Measurements from ENCODE around the gene SMTN. TPM values are rescaled to one million over a fixed set of nuclear protein-coding genes. Genes with fewer than 3 reads are reported as not detected.

Gene SMTN
- total RNA-seq, result 4.5 TPM
- polyA plus RNA-seq, result 26.3 TPM
- long read RNA-seq, donor 1, result 0 reads
- long read RNA-seq, donor 2, transcript SMTN-201 (21 exons, 3,295 nt), result major isoform, 7 of 7 reads
- long read RNA-seq, donor 2, partial matches to known transcripts, result 0 of 7 reads
- long read RNA-seq, donor 2, other reads (novel, unspliced or antisense), result 0 of 7 reads
- long read RNA-seq, donor 3, partial matches to known transcripts, result 0 of 1 reads
- long read RNA-seq, donor 3, other reads (novel, unspliced or antisense), result 0 of 1 reads
- long read RNA-seq, donor 4, partial matches to known transcripts, result 0 of 1 reads
- long read RNA-seq, donor 4, other reads (novel, unspliced or antisense), result 0 of 1 reads
- long read RNA-seq, donor 5, partial matches to known transcripts, result 0 of 2 reads
- long read RNA-seq, donor 5, other reads (novel, unspliced or antisense), result 0 of 2 reads
- long read RNA-seq, donor 6, result 0 reads
- long read RNA-seq, donor 7, result 0 reads
- long read RNA-seq, donor 8, partial matches to known transcripts, result 0 of 1 reads
- long read RNA-seq, donor 8, other reads (novel, unspliced or antisense), result 0 of 1 reads
- long read RNA-seq, donor 9, result 0 reads
- long read RNA-seq, donor 10, partial matches to known transcripts, result 0 of 1 reads
- long read RNA-seq, donor 10, other reads (novel, unspliced or antisense), result 0 of 1 reads

DNA sequence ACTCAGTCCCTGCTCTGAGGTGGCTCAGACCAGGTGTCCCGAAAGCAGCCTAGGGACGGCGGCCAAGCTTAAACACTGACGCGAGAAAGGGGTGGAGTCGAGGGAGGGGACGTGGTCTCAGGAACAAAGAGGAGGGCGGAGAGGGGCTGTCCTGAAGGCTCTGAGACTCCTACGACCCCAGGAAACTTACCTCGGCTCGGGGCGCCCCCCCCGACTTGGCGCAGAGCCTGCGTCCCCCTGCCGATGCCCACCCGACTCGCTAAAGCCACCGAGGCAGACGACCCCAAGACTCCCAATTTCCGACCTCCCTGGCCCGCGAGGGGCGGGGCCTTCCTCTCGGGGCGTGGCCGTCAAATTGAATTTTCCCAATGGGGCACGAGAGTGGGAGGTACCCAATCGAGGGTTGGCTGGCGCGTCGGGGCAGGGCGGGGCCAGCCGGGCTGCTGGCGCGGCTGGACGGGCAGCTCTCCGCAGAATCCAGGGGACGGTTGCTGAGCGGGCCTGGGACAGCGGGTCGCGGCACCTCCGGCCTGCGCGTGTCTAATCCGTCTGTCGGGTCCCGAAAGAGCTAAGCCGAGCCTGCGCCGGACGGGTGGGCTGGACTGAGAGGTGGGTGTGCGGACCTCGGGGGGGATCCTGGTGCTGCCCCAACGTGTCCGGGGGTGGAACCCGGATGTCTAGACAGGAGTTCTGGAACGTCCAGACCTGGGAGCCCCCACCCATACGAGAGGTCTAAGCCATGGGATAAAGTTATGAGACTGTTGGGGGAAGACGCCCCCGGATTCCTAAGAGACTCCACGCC is at the start of gene SMTN:
Gene SMTN, plus strand, starts transcription at position 471 of the 802 bp plus-strand sequence. CDS start 1,941 bp downstream, outside the sequence.
- H3K27ac ChIP-seq (ENCODE audit: low read depth in 1 of 2, low read length in 1 of 2), result peak within 1 kb of the TSS; percentile 36 to 55
- no peaks in the 10 kb centered on the region for H3K36me3 ChIP-seq (ENCODE audit: control insufficient read depth in 2 of 2, insufficient read depth in 2 of 2, low read length in 1 of 2)
- under 1% methylated on average over 63 of the region's 63 CpGs for WGBS
- H3K27me3 ChIP-seq (ENCODE audit: control insufficient read depth in 2 of 2, insufficient read depth in 1 of 2, low read length in 1 of 2), result no peaks in the 10 kb centered on the region
- H3K4me1 ChIP-seq (ENCODE audit: control insufficient read depth in 2 of 2, insufficient read depth in 2 of 2, low read length in 2 of 2), result peaks cover 18 to 46% of the 10 kb centered on the region in 2 donors
- peak within 1 kb of the TSS; percentile 71 to 74 for H3K4me3 ChIP-seq (ENCODE audit: low read length in 2 of 2)
- no peaks in the 10 kb centered on the region for H3K9me3 ChIP-seq (ENCODE audit: control insufficient read depth in 2 of 2, insufficient read depth in 1 of 2, low read length in 1 of 2)
- peak; percentile 81 to 97 (median 87) for DNase-seq (ENCODE audit: low read depth in 6 of 9, low spot score in 9 of 9)

DNA sequence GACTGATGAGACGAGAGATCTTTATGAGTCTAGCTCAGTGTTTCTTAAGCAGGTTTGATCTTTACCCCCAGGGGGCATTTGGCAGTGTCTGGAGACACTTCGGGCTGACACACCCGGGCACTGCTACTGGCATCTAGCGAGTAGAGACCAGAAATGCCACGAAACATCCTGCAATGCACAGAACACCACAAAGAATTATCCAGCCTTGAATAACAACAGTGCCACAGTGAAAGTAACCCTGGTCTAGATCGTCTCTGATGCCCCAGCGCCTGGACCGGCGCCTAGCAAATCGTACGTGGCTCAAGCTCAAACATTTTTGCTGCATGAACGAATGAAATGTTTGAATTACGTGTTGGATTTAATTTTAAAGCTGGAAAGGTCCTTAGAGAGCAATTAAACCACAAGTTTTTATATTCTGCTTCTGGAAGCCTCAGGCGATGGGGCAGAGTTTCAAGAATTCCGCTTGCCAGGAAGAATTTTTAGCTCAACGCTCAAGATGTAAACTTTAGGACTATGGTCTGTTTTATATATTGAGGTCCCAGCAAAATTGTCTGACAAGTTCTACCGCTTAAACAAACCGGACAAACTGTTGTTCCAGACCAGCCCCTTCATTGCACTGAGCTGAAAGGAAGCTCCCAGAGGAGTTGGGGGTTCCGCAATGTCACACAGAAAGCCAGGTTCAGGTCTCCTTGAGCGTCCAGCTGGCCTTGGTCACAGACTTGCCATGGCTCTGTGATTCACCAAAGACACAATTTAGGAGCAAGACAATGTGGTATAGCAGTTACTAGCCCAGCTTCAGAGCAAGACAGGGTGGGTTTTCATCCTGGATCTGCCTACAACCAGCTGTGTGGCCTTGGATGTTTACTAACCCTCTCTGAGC is 44.2 kb upstream of the SMTN start:
- Histone ChIP-seq H3K4me3 (ENCODE audit: low read length in 2 of 2) (no peak overlapping the region), H3K9me3 (ENCODE audit: control insufficient read depth in 2 of 2, insufficient read depth in 1 of 2, low read length in 1 of 2) (no peaks in the 10 kb centered on the region), H3K27me3 (ENCODE audit: control insufficient read depth in 2 of 2, insufficient read depth in 1 of 2, low read length in 1 of 2) (no peaks in the 10 kb centered on the region), H3K36me3 (ENCODE audit: control insufficient read depth in 2 of 2, insufficient read depth in 2 of 2, low read length in 1 of 2) (no peaks in the 10 kb centered on the region), H3K27ac (ENCODE audit: low read depth in 1 of 2, low read length in 1 of 2) (no peak overlapping the region), H3K4me1 (ENCODE audit: control insufficient read depth in 2 of 2, insufficient read depth in 2 of 2, low read length in 2 of 2) (no peaks in the 10 kb centered on the region)
- 91% methylated on average over 20 of the region's 20 CpGs for WGBS
- no peak for DNase-seq (ENCODE audit: low read depth in 6 of 9, low spot score in 9 of 9)

DNA sequence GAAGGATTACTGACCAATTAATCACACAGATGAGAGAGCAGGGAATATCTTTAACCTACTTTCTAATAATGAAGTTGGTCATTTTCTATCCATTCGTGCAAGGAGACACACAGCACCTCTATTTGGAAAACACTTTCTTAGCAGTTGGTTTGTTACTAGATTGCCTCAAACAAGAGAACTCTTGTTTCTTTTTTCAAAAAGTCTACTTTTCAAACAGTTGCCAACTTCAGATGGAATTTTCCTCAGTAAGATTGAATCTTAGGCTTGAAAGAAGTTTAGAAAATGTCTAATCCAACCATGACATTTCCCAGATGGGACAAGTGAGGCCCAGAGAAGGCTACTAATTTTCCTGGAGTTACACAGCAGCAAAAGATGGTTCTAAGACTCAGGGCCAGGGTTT is 42.4 kb upstream of the SMTN start:
- DNase-seq (ENCODE audit: low read depth in 6 of 9, low spot score in 9 of 9), result no peak
- no peak overlapping the region for H3K27ac ChIP-seq (ENCODE audit: low read depth in 1 of 2, low read length in 1 of 2)
- no peaks in the 10 kb centered on the region for H3K27me3 ChIP-seq (ENCODE audit: control insufficient read depth in 2 of 2, insufficient read depth in 1 of 2, low read length in 1 of 2)
- 100% methylated on average over 1 of the region's 1 CpG for WGBS
- H3K9me3 ChIP-seq (ENCODE audit: control insufficient read depth in 2 of 2, insufficient read depth in 1 of 2, low read length in 1 of 2), result no peaks in the 10 kb centered on the region
- H3K4me1 ChIP-seq (ENCODE audit: control insufficient read depth in 2 of 2, insufficient read depth in 2 of 2, low read length in 2 of 2), result no peaks in the 10 kb centered on the region
- H3K36me3 ChIP-seq (ENCODE audit: control insufficient read depth in 2 of 2, insufficient read depth in 2 of 2, low read length in 1 of 2), result no peaks in the 10 kb centered on the region
- no peak overlapping the region for H3K4me3 ChIP-seq (ENCODE audit: low read length in 2 of 2)

DNA sequence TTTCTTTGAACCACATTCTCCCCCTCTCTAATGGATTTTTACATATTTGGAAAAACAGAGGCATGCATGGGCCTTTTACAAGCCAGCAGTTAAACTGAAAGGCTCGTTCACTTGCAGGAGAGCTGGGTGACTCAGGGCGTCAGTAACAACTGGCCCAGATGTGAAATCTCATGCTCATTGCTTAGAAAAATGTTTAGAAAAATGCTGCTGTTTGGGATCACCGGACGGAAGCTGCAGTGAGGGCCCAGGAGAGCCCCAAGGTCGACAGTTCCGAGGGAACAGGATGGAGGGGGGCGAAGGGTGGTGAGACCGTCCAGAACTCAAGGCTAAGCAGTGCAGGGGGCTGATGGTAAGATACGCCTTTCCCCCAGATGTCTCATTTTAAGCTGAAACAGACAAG is 41.7 kb upstream of the SMTN start:
- Histone ChIP-seq H3K27ac (ENCODE audit: low read depth in 1 of 2, low read length in 1 of 2) (no peak overlapping the region), H3K9me3 (ENCODE audit: control insufficient read depth in 2 of 2, insufficient read depth in 1 of 2, low read length in 1 of 2) (no peaks in the 10 kb centered on the region), H3K36me3 (ENCODE audit: control insufficient read depth in 2 of 2, insufficient read depth in 2 of 2, low read length in 1 of 2) (no peaks in the 10 kb centered on the region), H3K4me3 (ENCODE audit: low read length in 2 of 2) (no peak overlapping the region), H3K27me3 (ENCODE audit: control insufficient read depth in 2 of 2, insufficient read depth in 1 of 2, low read length in 1 of 2) (no peaks in the 10 kb centered on the region), H3K4me1 (ENCODE audit: control insufficient read depth in 2 of 2, insufficient read depth in 2 of 2, low read length in 2 of 2) (no peaks in the 10 kb centered on the region)
- DNase-seq (ENCODE audit: low read depth in 6 of 9, low spot score in 9 of 9), result no peak
- WGBS, result 77% methylated on average over 9 of the region's 9 CpGs

DNA sequence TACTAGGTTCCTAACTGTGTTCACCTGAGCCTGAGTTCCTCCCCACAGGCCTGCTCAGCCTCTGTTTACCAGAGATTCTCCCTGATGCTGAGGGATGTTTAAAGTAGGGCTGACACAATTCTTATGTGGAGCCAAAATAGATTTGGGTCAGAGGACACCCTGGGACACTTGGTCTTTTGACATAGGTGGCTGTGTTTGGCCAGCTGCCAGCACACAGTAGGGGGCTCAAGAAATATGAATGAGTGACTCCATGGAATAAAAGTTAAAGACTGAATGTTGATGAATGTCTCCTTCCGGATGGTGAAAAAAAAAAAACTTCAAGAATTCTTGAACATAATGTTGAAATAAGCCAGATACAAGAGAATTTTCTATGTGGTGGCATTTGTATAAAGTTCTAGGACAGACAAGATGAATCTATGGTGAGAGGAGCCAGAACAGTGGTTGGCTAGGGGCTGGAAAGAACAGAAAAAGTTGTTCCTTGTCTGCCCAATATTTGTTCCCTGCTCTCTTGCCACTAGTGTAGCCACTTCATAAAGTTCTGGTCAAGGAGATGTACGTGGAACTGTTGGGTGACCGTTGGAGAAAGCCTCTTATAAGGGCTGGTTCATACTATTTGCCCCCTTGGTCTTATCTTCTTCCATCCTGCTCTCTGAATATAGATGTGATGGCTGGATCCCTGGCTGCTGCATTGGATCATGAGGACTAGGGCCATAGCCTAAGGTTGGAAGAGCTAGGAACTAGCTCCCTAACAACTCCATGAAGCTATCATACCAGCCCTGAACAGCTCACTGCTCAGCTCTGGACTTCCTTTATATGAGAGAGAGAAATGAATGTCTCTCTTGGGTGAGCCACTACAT is 40.3 kb upstream of the SMTN start:
- 93% methylated on average over 3 of the region's 3 CpGs for WGBS
- DNase-seq (ENCODE audit: low read depth in 6 of 9, low spot score in 9 of 9), result no peak
- Histone ChIP-seq H3K9me3 (ENCODE audit: control insufficient read depth in 2 of 2, insufficient read depth in 1 of 2, low read length in 1 of 2) (no peaks in the 10 kb centered on the region), H3K36me3 (ENCODE audit: control insufficient read depth in 2 of 2, insufficient read depth in 2 of 2, low read length in 1 of 2) (no peaks in the 10 kb centered on the region), H3K4me1 (ENCODE audit: control insufficient read depth in 2 of 2, insufficient read depth in 2 of 2, low read length in 2 of 2) (no peaks in the 10 kb centered on the region), H3K27me3 (ENCODE audit: control insufficient read depth in 2 of 2, insufficient read depth in 1 of 2, low read length in 1 of 2) (no peaks in the 10 kb centered on the region), H3K27ac (ENCODE audit: low read depth in 1 of 2, low read length in 1 of 2) (no peak overlapping the region), H3K4me3 (ENCODE audit: low read length in 2 of 2) (no peak overlapping the region)

DNA sequence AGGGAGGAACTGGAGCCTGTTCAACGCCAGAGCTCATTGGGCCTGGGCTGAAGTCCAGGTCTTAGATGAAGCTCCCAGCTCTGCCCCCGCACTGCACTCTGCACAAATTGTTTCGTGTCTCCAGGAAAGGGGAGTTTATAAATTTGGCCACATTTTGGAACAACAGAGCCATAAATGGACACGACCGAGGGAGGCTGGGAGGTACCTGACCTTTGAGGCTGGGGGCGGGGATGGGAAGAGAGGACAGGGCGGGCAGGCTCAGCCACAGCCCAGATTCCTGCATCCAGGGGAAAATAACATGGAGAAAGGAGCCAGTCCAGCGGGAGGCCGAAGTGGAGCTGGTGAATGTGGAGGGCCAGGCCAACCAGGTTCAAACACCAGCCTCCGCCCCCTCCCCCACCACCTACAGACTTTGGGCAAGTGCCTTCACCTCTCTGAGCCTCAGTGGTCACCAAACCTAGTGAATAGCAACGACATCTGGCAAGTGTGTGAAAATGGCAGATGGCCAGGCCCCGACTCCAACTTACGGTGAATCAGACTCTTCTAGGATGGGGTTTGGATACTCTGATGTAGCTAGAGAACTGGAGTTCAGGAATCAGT is 36.8 kb upstream of the SMTN start:
- H3K27me3 ChIP-seq (ENCODE audit: control insufficient read depth in 2 of 2, insufficient read depth in 1 of 2, low read length in 1 of 2), result no peaks in the 10 kb centered on the region
- no peak overlapping the region for H3K27ac ChIP-seq (ENCODE audit: low read depth in 1 of 2, low read length in 1 of 2)
- H3K4me1 ChIP-seq (ENCODE audit: control insufficient read depth in 2 of 2, insufficient read depth in 2 of 2, low read length in 2 of 2), result no peaks in the 10 kb centered on the region
- 87% methylated on average over 13 of the region's 13 CpGs for WGBS
- no peak overlapping the region for H3K4me3 ChIP-seq (ENCODE audit: low read length in 2 of 2)
- no peak for DNase-seq (ENCODE audit: low read depth in 6 of 9, low spot score in 9 of 9)
- H3K36me3 ChIP-seq (ENCODE audit: control insufficient read depth in 2 of 2, insufficient read depth in 2 of 2, low read length in 1 of 2), result no peaks in the 10 kb centered on the region
- H3K9me3 ChIP-seq (ENCODE audit: control insufficient read depth in 2 of 2, insufficient read depth in 1 of 2, low read length in 1 of 2), result no peaks in the 10 kb centered on the region

DNA sequence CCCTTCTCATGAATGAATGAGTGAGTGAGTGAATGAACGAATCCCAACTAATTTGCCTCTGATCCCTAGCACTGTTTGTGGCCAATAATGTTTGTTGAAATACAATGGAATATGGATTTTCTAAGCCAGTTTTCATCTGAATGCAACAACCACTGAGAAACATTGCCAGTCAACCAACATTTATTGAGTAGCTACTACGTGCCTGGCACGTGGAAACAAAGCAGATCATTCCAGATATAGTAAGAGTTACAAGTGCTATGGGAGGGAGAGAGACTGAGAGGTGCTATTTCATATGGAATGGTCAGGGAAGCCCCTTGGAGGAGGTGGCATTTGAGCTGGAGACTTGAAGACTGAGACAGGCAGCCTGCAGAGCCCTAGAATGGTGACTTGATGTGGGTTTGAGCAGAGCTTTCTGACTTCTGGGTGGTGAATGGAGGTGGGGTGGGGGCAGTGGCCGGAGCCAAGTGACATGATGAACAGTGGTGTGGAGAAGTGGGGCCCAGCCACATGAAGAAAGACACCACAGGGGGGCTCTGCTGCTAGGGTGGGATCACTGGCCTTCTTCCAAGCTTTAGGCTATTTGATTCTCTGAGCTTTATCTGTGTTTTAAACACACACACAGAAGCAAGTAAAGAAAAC is 35.1 kb upstream of the SMTN start:
- DNase-seq (ENCODE audit: low read depth in 6 of 9, low spot score in 9 of 9), result no peak
- 93% methylated on average over 4 of the region's 4 CpGs for WGBS
- Histone ChIP-seq H3K4me1 (ENCODE audit: control insufficient read depth in 2 of 2, insufficient read depth in 2 of 2, low read length in 2 of 2) (no peaks in the 10 kb centered on the region), H3K4me3 (ENCODE audit: low read length in 2 of 2) (no peak overlapping the region), H3K27ac (ENCODE audit: low read depth in 1 of 2, low read length in 1 of 2) (no peak overlapping the region), H3K27me3 (ENCODE audit: control insufficient read depth in 2 of 2, insufficient read depth in 1 of 2, low read length in 1 of 2) (no peaks in the 10 kb centered on the region), H3K9me3 (ENCODE audit: control insufficient read depth in 2 of 2, insufficient read depth in 1 of 2, low read length in 1 of 2) (no peaks in the 10 kb centered on the region), H3K36me3 (ENCODE audit: control insufficient read depth in 2 of 2, insufficient read depth in 2 of 2, low read length in 1 of 2) (no peaks in the 10 kb centered on the region)
